ENCODE data around the gene PABPN1L. TPM values are rescaled to one million over a fixed set of nuclear protein-coding genes. Genes with fewer than 3 reads are reported as not detected.
A peak's percentile ranks its signal among the peaks of the same experiment; 100 is the strongest.

PABPN1L gene
- total and polyA plus RNA-seq, 9 of the 15 experiments (the other 6 are each of a cell fraction or from before 2014, with no cell fraction given), result 0.11 to 0.32 TPM; not detected in 7

GRCh38 chr16:88906535-88907105 lies 40.2 kb upstream of the PABPN1L start (continued):
- no peak for TF ChIP-seq SRSF3 (IDR thresholded peaks at IDR 0.05; ENCODE audit: insufficient read depth, low read length)
- no peak for TF ChIP-seq ATF6 (CRISPR knock-in tag; IDR thresholded peaks at IDR 0.05)
- peak; percentile 68 for TF ChIP-seq POLR2G (IDR thresholded peaks at IDR 0.05; ENCODE audit: low read depth, low read length)
- TF ChIP-seq BCOR (IDR thresholded peaks at IDR 0.05), result peak; percentile 82
- TF ChIP-seq FOXO4 (CRISPR knock-in tag; IDR thresholded peaks at IDR 0.05), result no peak

- FAIRE-seq, result peak; percentile 19
- intact Hi-C loops (cut with micrococcal nuclease), result no loop called here
- 0 out of 4 replicates have a peak, but pooled peaks of 1 of the 2 experiments have one; percentile 21 for TF ChIP-seq NRF1 (conservative IDR thresholded peaks at IDR 0.05 in 1 of 2, IDR thresholded peaks at IDR 0.05 in 1 of 2)
- TF ChIP-seq ZHX1 (conservative IDR thresholded peaks at IDR 0.05; ENCODE audit: low read length), result no peak
- no peak for TF ChIP-seq XRCC5 (IDR thresholded peaks at IDR 0.05; ENCODE audit: low read depth, low read length)
- peak; percentile 9; the same call in 1 of the 2 replicates for TF ChIP-seq ZBTB33 (CRISPR knock-in tag; IDR thresholded peaks at IDR 0.05)
- no peak for TF ChIP-seq BACH1 (tag; IDR thresholded peaks at IDR 0.05)
- TF ChIP-seq RBM22 (IDR thresholded peaks at IDR 0.05; ENCODE audit: low read depth, low read length, poor library complexity, severe bottlenecking), result peak; percentile 51
- TF ChIP-seq HDAC6 (IDR thresholded peaks at IDR 0.05; ENCODE audit: low read depth, low read length), result no peak
Measured at GRCh38 chr16:88906020-88906419, 39.6 kb upstream of the PABPN1L start.

More at GRCh38 chr16:88906020-88906419, 39.6 kb upstream of the PABPN1L start:
- CTCF ChIA-PET (ENCODE audit: low intra/inter-chr PET ratio), result no interaction called here
- Histone ChIP-seq H3K4me3 (no peak overlapping the region), H3K36me3 (ENCODE audit: control insufficient read depth, insufficient read depth, low read length) (peaks cover 73% of the 10 kb centered on the region; the same call in 2 of the 3 replicates), H4K20me1 (replicated peaks; ENCODE audit: control insufficient read depth, insufficient read depth, low read length) (peaks cover 79% of the 10 kb centered on the region), H3K9ac (ENCODE audit: insufficient read depth in 1 of 2, low read depth in 2 of 2, low read length in 2 of 2) (no peak overlapping the region), H3K9me1 (ENCODE audit: control insufficient read depth, insufficient read depth, low read length) (peaks cover 18% of the 10 kb centered on the region), H3K27me3 (ENCODE audit: control insufficient read depth in 2 of 2, insufficient read depth in 2 of 2, low read length in 2 of 2) (no peaks in the 10 kb centered on the region), H3K4me2 (ENCODE audit: insufficient read depth, low read length) (no peak overlapping the region), H2AFZ (ENCODE audit: low read depth, low read length) (no peak overlapping the region), H3K4me1 (replicated peaks in 1 of 2; ENCODE audit: control insufficient read depth in 2 of 2, insufficient read depth in 2 of 2, low read length in 2 of 2) (peaks cover 8 to 94% of the 10 kb centered on the region in 2 experiments; a peak in 4 of 5 replicates), H3K27ac (ENCODE audit: extremely low read depth, low read depth, low read length) (no peak overlapping the region), H3K9me3 (replicated peaks; ENCODE audit: control insufficient read depth, insufficient read depth, low read depth, low read length) (no peaks in the 10 kb centered on the region), H3K79me2 (ENCODE audit: control insufficient read depth, insufficient read depth, low read length) (peaks cover 94% of the 10 kb centered on the region)
- ATAC-seq (peak; percentile 63), DNase-seq (ENCODE audit: extremely low read depth in 1 of 4, low spot score in 3 of 4) (peak in 1 of 4 experiments; percentile 39)
- POLR2A ChIA-PET, result interaction anchor here (0.7 to 1.0 kb wide), 2 partner anchors 16 to 25 kb away, joined by 3 to 4 read pairs; no protein-coding TSS in a partner anchor
- in situ Hi-C loops (cut with MboI), result no loop called here
- BruUV-seq (replicated peaks), result no TSS peak
- WGBS (ENCODE audit: insufficient coverage, low coverage, missing lambda C conversion rate), result 38% methylated on average over 14 of the region's 16 CpGs

All from K562 (cell line).